GM12878 (cell line): ENCODE data around the gene SPATA25. TPM values are rescaled to one million over a fixed set of nuclear protein-coding genes. Genes with fewer than 3 reads are reported as not detected.

ENCODE experiments used
- ASH2L ChIP-seq: fragments of 300-600, 200-600 bp; sonication (generic); IDR thresholded peaks from 2 replicates; pipeline ENCODE4 v1.6.1; 2017; ENCODE audit warnings: low read depth, mild to moderate bottlenecking, borderline replicate concordance
- DPF2 ChIP-seq: fragments of 450-650 bp; IDR thresholded peaks from 2 replicates; pipeline ENCODE4 v1.6.1; 2017; ENCODE audit warnings: mild to moderate bottlenecking
- HCFC1 ChIP-seq: fragments of 150-350 bp; IDR thresholded peaks from 2 replicates; pipeline ENCODE4 v1.6.1; 2014; ENCODE audit warnings: low read length
- KDM1A ChIP-seq: fragments of 200-600 bp; sonication (generic); IDR thresholded peaks from 2 replicates; pipeline ENCODE4 v1.6.1; 2016; ENCODE audit warnings: borderline replicate concordance
- MYC ChIP-seq: IDR thresholded peaks from 2 replicates; pipeline ENCODE4 v1.6.1; 2011; ENCODE audit warnings: mild to moderate bottlenecking, low read length, moderate library complexity, inconsistent platforms; ENCODE audit not compliant: insufficient read depth, insufficient replicate concordance, insufficient read length, severe bottlenecking
- PAX8 ChIP-seq: fragments of 450-650 bp; IDR thresholded peaks from 2 replicates; pipeline ENCODE4 v1.6.1; 2017; ENCODE audit warnings: mild to moderate bottlenecking, moderate library complexity
- RBBP5 ChIP-seq: fragments of 200-600 bp; sonication (generic); conservative IDR thresholded peaks from 2 replicates; pipeline ENCODE4 v1.6.1; 2016
- RFX5 ChIP-seq: IDR thresholded peaks from 2 replicates; pipeline ENCODE4 v1.6.1; 2011; ENCODE audit warnings: low read depth, low read length, improper control_type of control experiment
- SIN3A ChIP-seq: IDR thresholded peaks from 2 replicates; pipeline ENCODE4 v1.6.1; 2012; ENCODE audit warnings: low read depth, low read length, improper control_type of control experiment
- SP1 ChIP-seq: IDR thresholded peaks from one replicate; pipeline ENCODE4 v1.6.1; 2011; ENCODE audit warnings: low read depth, low read length
- SPI1 ChIP-seq: IDR thresholded peaks from 2 replicates; pipeline ENCODE4 v1.6.1; 2011; ENCODE audit warnings: low read depth, mild to moderate bottlenecking, low read length, moderate library complexity, borderline replicate concordance; ENCODE audit not compliant: insufficient read depth
- SUPT20H ChIP-seq: IDR thresholded peaks from 2 replicates; pipeline ENCODE4 v1.6.1; 2011; ENCODE audit warnings: low read depth, mild to moderate bottlenecking, low read length, moderate library complexity, borderline replicate concordance; ENCODE audit not compliant: control insufficient read depth
- polyA plus RNA-seq, 11 experiments: library from polyadenylated mRNA; depleted of rRNA in 4 of 11; unstranded in 6 of 11; stranded (reverse) in 5 of 11; fragments of >200 nt; fragmentation: Nextera tagmentation in 4 of 11; fragmentation: Illumina TruSeq in 1 of 11; extraction: Ambion mirVana in 4 of 11; extraction: Trizol in 1 of 11; gene quantifications; 1 replicate in 1 of 11; 2 replicates in 10 of 11; pipeline versions ENCODE4 v1.2.1 to v1.2.3, GENCODE V29; 2011 to 2016; ENCODE audit warnings: inconsistent platforms in 2 of 11, missing spikeins in 2 of 11, low read depth in 1 of 11
- total RNA-seq, 4 experiments: library from RNA; depleted of rRNA in 3 of 4; stranded (reverse); fragments of >200 nt in 3 of 4; fragmentation: Illumina TruSeq in 1 of 4; extraction: Trizol in 1 of 4; gene quantifications; 2 replicates each; pipeline versions ENCODE4 v1.2.1 to v1.2.3, GENCODE V29; 2013 to 2021
- TF ChIP-seq, protein P1 (sequence below): IDR thresholded peaks from 2 replicates; pipeline ENCODE4 v1.6.1; 2012; ENCODE audit warnings: low read length, inconsistent platforms
- TF ChIP-seq, protein P2 (sequence below): IDR thresholded peaks from 2 replicates; pipeline ENCODE4 v1.6.1; 2012; ENCODE audit warnings: improper control_type of control experiment, low read depth, low read length; ENCODE audit not compliant: insufficient replicate concordance
- TF ChIP-seq, protein P3 (sequence below): fragments of 450-650 bp; IDR thresholded peaks from 2 replicates; pipeline ENCODE4 v1.6.1; 2014; ENCODE audit warnings: mild to moderate bottlenecking
- TF ChIP-seq, protein P4 (sequence below): fragments of 450-650 bp; IDR thresholded peaks from 2 replicates; pipeline ENCODE4 v1.6.1; 2017; ENCODE audit warnings: borderline replicate concordance

SPATA25 gene
- total and polyA plus RNA-seq, 10 of the 15 experiments (the other 5 are each of a cell fraction or from before 2014, with no cell fraction given), result 0.28 to 2.9 (median 1.3) TPM; not detected in 3

DNA sequence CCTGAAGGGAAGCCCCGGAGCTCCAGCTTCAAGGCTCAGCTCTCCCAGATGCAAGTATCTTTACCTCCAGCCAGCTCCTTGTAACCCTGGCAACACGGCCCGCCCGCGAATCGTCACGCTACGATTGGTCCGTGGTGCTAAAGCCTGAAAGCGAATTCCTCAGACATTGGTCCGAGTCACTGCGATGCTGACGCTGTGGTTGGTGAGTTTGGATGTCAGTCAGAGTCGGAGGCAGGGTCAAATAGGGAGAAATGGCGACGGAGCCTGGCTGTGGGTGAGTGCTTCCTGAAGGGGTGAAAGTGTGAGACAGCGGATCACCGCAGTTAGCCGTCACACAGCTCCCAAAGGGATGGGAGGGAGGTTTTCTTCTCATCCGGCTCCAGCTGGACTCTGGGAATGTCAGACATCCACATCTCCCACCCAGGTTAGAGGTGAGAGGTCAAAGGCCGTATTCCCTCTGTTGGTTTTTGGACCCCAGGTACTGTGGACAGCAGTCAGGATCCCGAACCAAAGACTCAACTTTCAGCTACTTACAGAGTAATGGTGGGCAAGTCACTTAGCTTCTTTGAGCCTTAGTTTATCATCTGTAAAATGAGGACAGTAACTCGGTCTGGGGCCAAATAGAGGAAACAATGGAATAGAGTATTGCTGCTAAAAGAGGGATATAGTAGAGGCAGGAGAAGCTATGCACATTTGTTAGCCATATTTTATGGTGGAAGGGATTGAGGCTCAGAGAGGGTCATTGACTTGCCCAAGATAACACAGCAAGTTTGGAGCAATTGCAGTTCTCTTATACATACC is 6.2 kb downstream of the SPATA25 start, which contains the start of gene ZSWIM1 (continued):
- TF ChIP-seq, protein P1, sequence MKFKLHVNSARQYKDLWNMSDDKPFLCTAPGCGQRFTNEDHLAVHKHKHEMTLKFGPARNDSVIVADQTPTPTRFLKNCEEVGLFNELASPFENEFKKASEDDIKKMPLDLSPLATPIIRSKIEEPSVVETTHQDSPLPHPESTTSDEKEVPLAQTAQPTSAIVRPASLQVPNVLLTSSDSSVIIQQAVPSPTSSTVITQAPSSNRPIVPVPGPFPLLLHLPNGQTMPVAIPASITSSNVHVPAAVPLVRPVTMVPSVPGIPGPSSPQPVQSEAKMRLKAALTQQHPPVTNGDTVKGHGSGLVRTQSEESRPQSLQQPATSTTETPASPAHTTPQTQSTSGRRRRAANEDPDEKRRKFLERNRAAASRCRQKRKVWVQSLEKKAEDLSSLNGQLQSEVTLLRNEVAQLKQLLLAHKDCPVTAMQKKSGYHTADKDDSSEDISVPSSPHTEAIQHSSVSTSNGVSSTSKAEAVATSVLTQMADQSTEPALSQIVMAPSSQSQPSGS, result no peak
- TF ChIP-seq DPF2 (peak; percentile 97), MYC (no peak), SIN3A (peak; percentile 78), HCFC1 (no peak; the same call in 1 of the 2 replicates), SP1 (peak; percentile 99), SUPT20H (no peak), ASH2L (no peak), RBBP5 (no peak), PAX8 (peak; percentile 37; the same call in 1 of the 2 replicates), KDM1A (no peak), SPI1 (no peak), RFX5 (peak; percentile 88)
- TF ChIP-seq, protein P2, sequence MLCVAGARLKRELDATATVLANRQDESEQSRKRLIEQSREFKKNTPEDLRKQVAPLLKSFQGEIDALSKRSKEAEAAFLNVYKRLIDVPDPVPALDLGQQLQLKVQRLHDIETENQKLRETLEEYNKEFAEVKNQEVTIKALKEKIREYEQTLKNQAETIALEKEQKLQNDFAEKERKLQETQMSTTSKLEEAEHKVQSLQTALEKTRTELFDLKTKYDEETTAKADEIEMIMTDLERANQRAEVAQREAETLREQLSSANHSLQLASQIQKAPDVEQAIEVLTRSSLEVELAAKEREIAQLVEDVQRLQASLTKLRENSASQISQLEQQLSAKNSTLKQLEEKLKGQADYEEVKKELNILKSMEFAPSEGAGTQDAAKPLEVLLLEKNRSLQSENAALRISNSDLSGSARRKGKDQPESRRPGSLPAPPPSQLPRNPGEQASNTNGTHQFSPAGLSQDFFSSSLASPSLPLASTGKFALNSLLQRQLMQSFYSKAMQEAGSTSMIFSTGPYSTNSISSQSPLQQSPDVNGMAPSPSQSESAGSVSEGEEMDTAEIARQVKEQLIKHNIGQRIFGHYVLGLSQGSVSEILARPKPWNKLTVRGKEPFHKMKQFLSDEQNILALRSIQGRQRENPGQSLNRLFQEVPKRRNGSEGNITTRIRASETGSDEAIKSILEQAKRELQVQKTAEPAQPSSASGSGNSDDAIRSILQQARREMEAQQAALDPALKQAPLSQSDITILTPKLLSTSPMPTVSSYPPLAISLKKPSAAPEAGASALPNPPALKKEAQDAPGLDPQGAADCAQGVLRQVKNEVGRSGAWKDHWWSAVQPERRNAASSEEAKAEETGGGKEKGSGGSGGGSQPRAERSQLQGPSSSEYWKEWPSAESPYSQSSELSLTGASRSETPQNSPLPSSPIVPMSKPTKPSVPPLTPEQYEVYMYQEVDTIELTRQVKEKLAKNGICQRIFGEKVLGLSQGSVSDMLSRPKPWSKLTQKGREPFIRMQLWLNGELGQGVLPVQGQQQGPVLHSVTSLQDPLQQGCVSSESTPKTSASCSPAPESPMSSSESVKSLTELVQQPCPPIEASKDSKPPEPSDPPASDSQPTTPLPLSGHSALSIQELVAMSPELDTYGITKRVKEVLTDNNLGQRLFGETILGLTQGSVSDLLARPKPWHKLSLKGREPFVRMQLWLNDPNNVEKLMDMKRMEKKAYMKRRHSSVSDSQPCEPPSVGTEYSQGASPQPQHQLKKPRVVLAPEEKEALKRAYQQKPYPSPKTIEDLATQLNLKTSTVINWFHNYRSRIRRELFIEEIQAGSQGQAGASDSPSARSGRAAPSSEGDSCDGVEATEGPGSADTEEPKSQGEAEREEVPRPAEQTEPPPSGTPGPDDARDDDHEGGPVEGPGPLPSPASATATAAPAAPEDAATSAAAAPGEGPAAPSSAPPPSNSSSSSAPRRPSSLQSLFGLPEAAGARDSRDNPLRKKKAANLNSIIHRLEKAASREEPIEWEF, result no peak
- TF ChIP-seq, protein P3, sequence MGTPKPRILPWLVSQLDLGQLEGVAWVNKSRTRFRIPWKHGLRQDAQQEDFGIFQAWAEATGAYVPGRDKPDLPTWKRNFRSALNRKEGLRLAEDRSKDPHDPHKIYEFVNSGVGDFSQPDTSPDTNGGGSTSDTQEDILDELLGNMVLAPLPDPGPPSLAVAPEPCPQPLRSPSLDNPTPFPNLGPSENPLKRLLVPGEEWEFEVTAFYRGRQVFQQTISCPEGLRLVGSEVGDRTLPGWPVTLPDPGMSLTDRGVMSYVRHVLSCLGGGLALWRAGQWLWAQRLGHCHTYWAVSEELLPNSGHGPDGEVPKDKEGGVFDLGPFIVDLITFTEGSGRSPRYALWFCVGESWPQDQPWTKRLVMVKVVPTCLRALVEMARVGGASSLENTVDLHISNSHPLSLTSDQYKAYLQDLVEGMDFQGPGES, result peak; percentile 95
- TF ChIP-seq, protein P4, sequence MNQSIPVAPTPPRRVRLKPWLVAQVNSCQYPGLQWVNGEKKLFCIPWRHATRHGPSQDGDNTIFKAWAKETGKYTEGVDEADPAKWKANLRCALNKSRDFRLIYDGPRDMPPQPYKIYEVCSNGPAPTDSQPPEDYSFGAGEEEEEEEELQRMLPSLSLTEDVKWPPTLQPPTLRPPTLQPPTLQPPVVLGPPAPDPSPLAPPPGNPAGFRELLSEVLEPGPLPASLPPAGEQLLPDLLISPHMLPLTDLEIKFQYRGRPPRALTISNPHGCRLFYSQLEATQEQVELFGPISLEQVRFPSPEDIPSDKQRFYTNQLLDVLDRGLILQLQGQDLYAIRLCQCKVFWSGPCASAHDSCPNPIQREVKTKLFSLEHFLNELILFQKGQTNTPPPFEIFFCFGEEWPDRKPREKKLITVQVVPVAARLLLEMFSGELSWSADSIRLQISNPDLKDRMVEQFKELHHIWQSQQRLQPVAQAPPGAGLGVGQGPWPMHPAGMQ, result no peak
